CD4-positive, alpha-beta memory T cell (primary cell): ENCODE measurements around the gene LST1. TPM values are rescaled to one million over a fixed set of nuclear protein-coding genes. Genes with fewer than 3 reads are reported as not detected.
A peak's percentile ranks its signal among the peaks of the same experiment; 100 is the strongest.
"Not testable (repeated sequence)": the region's sequence is repeated elsewhere in the genome, so short reads cannot be mapped to it uniquely, and the experiment has no call there.

Experiments
- CTCF ChIA-PET: fragments of 350-600 bp; sonication (Branson Sonifier 250); formaldehyde crosslinking; loops from one replicate; lab custom pipeline; 2021; ENCODE audit warnings: inconsistent platforms; ENCODE audit not compliant: partially characterized antibody; lab: Charles Lee
- POLR2A ChIA-PET: fragments of 350-600 bp; sonication (Branson Sonifier 250); formaldehyde crosslinking; loops from one replicate; lab custom pipeline; 2021; ENCODE audit not compliant: partially characterized antibody; lab: Charles Lee
- DNase-seq, 5 donors: peaks; one replicate each; pipeline versions ENCODE4 v3.0.0 to v3.0.0-alpha.2; 2020 to 2022; ENCODE audit warnings: mixed read lengths in 1 of 5
- H3K27ac ChIP-seq: one replicate; pipeline ENCODE4 v1.7.0; 2013; ENCODE audit warnings: low read depth, low read length
- H3K27me3 ChIP-seq: 2 replicates; pipeline ENCODE4 v1.7.0; 2013; ENCODE audit warnings: mild to moderate bottlenecking, low read length, moderate library complexity; ENCODE audit not compliant: insufficient read depth
- H3K36me3 ChIP-seq: 2 replicates; pipeline ENCODE4 v1.7.0; 2013; ENCODE audit warnings: mild to moderate bottlenecking, low read length, moderate library complexity; ENCODE audit not compliant: insufficient read depth
- H3K4me1 ChIP-seq: 2 replicates; pipeline ENCODE4 v1.7.0; 2013; ENCODE audit warnings: mild to moderate bottlenecking, low read length, moderate library complexity; ENCODE audit not compliant: insufficient read depth
- H3K4me3 ChIP-seq, 2 donors: one replicate each; pipeline ENCODE4 v1.7.0; 2013; ENCODE audit warnings: low read length in 2 of 2, mild to moderate bottlenecking in 1 of 2
- H3K9me3 ChIP-seq, 2 donors: one replicate each; pipeline ENCODE4 v1.7.0; 2013; ENCODE audit warnings: low read length in 2 of 2, control low read depth in 1 of 2; ENCODE audit not compliant: control insufficient read depth in 1 of 2
- H3K27ac Mint-ChIP-seq, 7 donors: one replicate each; pipeline ENCODE4 v1.8.0; 2020 to 2021; ENCODE audit warnings: mixed read lengths in 7 of 7, mild to moderate bottlenecking in 6 of 7, inconsistent platforms in 3 of 7, moderate library complexity in 3 of 7
- H3K27me3 Mint-ChIP-seq, 2 donors: one replicate each; pipeline ENCODE4 v1.8.0; 2020 to 2021; ENCODE audit warnings: mixed read lengths in 2 of 2
- H3K36me3 Mint-ChIP-seq, 2 donors: one replicate each; pipeline ENCODE4 v1.8.0; 2020 to 2021; ENCODE audit warnings: mixed read lengths in 2 of 2, inconsistent platforms in 1 of 2, mild to moderate bottlenecking in 1 of 2
- H3K4me1 Mint-ChIP-seq, 4 donors: one replicate each; pipeline ENCODE4 v1.8.0; 2020 to 2021; ENCODE audit warnings: mixed read lengths in 4 of 4, mild to moderate bottlenecking in 1 of 4
- H3K4me3 Mint-ChIP-seq, 8 donors: one replicate each; pipeline ENCODE4 v1.8.0; 2020 to 2021; ENCODE audit warnings: mixed read lengths in 8 of 8, mild to moderate bottlenecking in 7 of 8, moderate library complexity in 6 of 8, inconsistent platforms in 3 of 8
- H3K9me3 Mint-ChIP-seq, 8 donors: one replicate each; pipeline ENCODE4 v1.8.0; 2020 to 2021; ENCODE audit warnings: mixed read lengths in 8 of 8, mild to moderate bottlenecking in 5 of 8, inconsistent platforms in 3 of 8, moderate library complexity in 1 of 8
- intact Hi-C: fragments of 100-400 bp; cut with micrococcal nuclease; formaldehyde crosslinking; loops from one replicate; pipeline ENCODE4 v1.15.1; 2023
- polyA plus RNA-seq, 2 donors: library from polyadenylated mRNA; unstranded; fragments of 300-500 nt; fragmentation: Illumina TruSeq; gene quantifications; one replicate each; pipeline ENCODE4 v1.2.3, GENCODE V29; 2021
- total RNA-seq, 2 experiments: library from RNA; stranded (reverse); gene quantifications; one replicate each; pipeline ENCODE4 v1.2.3, GENCODE V29; 2021

The LST1 gene
- total and polyA plus RNA-seq, 4 experiments from 2014 or later = 13.6 to 34.8 (median 25.3) TPM

DNA sequence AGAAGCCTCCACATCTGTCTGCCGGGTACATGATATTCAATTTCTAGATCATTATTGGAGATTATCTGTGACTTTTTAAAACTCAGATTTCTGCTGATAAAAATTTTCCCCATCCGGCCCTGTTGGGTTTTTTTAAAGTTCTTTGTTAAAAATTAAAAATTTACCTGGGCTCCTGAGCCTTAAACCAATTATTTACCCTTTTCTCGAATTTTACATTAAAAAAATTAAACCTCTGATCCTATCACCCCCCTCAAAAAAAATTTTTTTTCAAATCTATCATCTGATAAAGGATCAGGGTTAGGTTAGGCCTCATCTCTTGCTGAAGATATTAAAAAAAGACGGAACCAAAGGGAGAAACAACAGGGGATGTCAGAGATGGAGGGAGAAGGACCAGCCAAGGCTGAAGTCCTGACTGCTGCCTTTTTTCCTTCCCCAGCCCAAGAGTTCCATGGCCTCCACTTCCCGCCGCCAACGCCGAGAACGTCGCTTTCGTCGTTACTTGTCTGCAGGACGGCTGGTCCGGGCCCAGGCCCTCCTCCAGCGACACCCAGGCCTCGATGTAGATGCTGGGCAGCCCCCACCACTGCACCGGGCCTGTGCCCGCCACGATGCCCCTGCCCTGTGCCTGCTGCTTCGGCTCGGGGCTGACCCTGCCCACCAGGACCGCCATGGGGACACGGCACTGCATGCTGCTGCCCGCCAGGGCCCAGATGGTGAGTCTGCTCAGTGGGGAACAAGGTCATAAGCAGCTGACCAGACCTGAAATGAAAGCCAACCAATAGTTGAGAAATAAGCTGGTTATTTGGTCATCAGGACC lies 38.1 kb upstream of the LST1 start:
- Histone ChIP-seq H3K4me3 (peak overlapping the region; percentile 55 to 79), H3K4me1 (peaks cover 38% of the 10 kb centered on the region), H3K36me3 (peaks cover 4% of the 10 kb centered on the region), H3K9me3 (no peaks in the 10 kb centered on the region), H3K27ac (peak overlapping the region; percentile 85), H3K27me3 (no peaks in the 10 kb centered on the region)
- Mint-ChIP-seq H3K4me1 (peaks cover 19 to 41% (median 32%) of the 10 kb centered on the region in 4 donors), H3K27ac (peak overlapping the region; percentile 93 to 99 (median 97)), H3K27me3 (no peaks in the 10 kb centered on the region), H3K9me3 (no peaks in the 10 kb centered on the region), H3K4me3 (peak overlapping the region; percentile 85 to 93 (median 88)), H3K36me3 (peaks cover 0 to 9% of the 10 kb centered on the region in 2 donors)
- DNase-seq = no peak
- intact Hi-C loops = loop anchor here (1.0 to 5.0 kb wide), 8 partner anchors 32 to 409 kb away; partner anchors contain the start of genes ABHD16A, BAG6, GPANK1 and NELFE
- ChIA-PET POLR2A (interaction anchor here (0.7 to 52.5 kb wide), 11 partner anchors 8 to 117 kb away, joined by 3 to 3597 read pairs (median 3); partner anchors contain the start of genes GPANK1, LST1, LTA and LTB), CTCF (interaction anchor here (0.6 to 35.1 kb wide), 10 partner anchors 11 to 288 kb away, joined by 3 to 1152 read pairs (median 4); partner anchors contain the start of genes LST1, LTB, NCR3 and TNF)

DNA sequence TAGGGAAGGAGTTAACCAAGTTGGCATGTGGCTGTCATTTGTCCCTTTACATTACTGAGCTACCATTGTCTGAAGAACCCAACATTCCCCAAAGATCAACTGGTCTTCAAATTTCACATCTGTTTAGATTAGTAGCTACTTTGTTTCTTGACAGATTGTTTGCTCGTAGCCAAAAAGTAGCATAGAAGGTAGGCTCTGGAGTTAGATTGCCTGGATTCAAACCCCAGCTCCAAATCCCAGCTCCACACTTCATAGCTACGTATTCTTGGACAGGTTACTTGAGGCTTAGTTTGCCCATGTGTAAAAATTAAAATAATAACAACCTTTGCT lies 37.6 kb upstream of the LST1 start:
- H3K4me1 Mint-ChIP-seq = peaks cover 20 to 37% (median 28%) of the 10 kb centered on the region in 4 donors
- CTCF ChIA-PET = interaction anchor here (0.8 to 35.1 kb wide), 9 partner anchors 9 to 282 kb away, joined by 3 to 1152 read pairs (median 7); partner anchors contain the start of genes LST1, LTB, NCR3 and TNF

DNA sequence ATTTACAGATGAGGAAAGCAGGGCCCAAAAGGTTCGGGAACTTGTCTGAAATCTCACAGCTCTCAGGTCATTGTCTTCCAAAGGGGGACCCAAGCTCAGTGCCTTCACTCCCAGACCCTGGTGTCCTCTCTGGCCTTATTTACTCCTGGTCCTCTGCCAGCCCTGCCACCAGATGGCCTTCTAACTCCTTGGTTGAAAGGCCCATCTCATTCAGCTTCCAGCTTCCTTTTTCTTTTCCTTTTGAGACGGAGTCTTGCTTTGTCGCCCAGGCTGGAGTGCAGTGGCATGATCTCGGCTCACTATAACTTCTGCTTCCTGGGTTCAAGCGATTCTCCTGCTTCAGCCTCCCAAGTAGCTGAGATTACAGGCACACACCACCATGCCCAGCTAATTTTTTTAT lies 34.7 kb upstream of the LST1 start:
- not testable (repeated sequence) for H3K27me3 Mint-ChIP-seq, H3K27me3 ChIP-seq, H3K9me3 ChIP-seq, H3K4me3 ChIP-seq, H3K9me3 Mint-ChIP-seq, H3K36me3 ChIP-seq, H3K36me3 Mint-ChIP-seq, H3K27ac ChIP-seq
- Mint-ChIP-seq H3K27ac (peak overlapping the region in 6 of 7 donors; percentile 79 to 92 (median 83)), H3K4me1 (peaks cover 21 to 48% (median 33%) of the 10 kb centered on the region in 4 donors), H3K4me3 (peak overlapping the region in 4 of 8 donors; percentile 16 to 46 (median 32))
- POLR2A ChIA-PET = interaction anchor here (1.1 to 52.5 kb wide), 6 partner anchors 8 to 101 kb away, joined by 4 to 3597 read pairs (median 15); partner anchors contain the start of genes BAG6, DDX39B, LST1 and LTA
- peak; percentile 68 to 72 (median 69) for DNase-seq
- H3K4me1 ChIP-seq = peaks cover 38% of the 10 kb centered on the region
- intact Hi-C loops = loop anchor here (1.0 kb wide), 2 partner anchors 30 to 47 kb away; no protein-coding TSS in a partner anchor
- CTCF ChIA-PET = interaction anchor here (0.5 to 35.1 kb wide), 24 partner anchors 9 to 311 kb away, joined by 3 to 1152 read pairs (median 6); partner anchors contain the start of genes APOM, DDX39B, HSPA1B and LST1

More for the DNA sequence above, 37.6 kb upstream of the LST1 start:
- Mint-ChIP-seq H3K36me3 (peaks cover 0 to 9% of the 10 kb centered on the region in 2 donors), H3K27me3 (no peaks in the 10 kb centered on the region), H3K4me3 (peak overlapping the region in 1 of 8 donors; percentile 22), H3K27ac (peak overlapping the region; percentile 70 to 99 (median 93)), H3K9me3 (no peaks in the 10 kb centered on the region)
- POLR2A ChIA-PET = interaction anchor here (0.8 to 52.5 kb wide), 6 partner anchors 9 to 117 kb away, joined by 3 to 3597 read pairs (median 5); partner anchors contain the start of genes GPANK1, LST1, LTA and LTB
- peaks cover 4% of the 10 kb centered on the region for H3K36me3 ChIP-seq
- no peaks in the 10 kb centered on the region for H3K9me3 ChIP-seq
- H3K4me3 ChIP-seq = no peak overlapping the region
- DNase-seq = no peak
- intact Hi-C loops = loop anchor here (5.0 kb wide), 1 partner anchor 409 kb away; the partner anchor contains the start of genes NELFE and SKIC2
- H3K27ac ChIP-seq = peak overlapping the region; percentile 85
- H3K27me3 ChIP-seq = no peaks in the 10 kb centered on the region
- peaks cover 35% of the 10 kb centered on the region for H3K4me1 ChIP-seq

DNA sequence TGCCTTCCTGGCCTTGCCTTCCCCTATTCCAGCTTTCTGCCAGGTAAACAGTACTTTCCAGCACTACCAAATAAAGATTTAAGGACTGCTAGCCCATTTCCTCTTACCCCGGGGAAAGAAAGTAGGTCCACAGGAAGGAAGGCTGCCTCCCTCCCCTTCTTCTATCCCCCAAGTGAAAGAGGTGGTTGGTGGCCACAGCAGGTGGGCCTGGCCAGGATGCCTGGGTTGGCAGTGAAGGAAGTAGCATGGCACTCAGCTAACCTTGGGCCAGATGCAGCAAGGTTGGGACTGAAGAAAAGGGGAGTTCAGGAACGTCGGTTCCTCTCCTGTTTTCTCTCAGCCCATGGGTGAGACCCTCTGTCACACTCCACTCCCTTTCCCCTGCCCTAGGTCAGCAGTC lies 29.8 kb upstream of the LST1 start:
- no peaks in the 10 kb centered on the region for H3K9me3 Mint-ChIP-seq
- Histone ChIP-seq H3K27me3 (no peaks in the 10 kb centered on the region), H3K9me3 (no peaks in the 10 kb centered on the region), H3K36me3 (no peaks in the 10 kb centered on the region), H3K4me3 (no peak overlapping the region), H3K4me1 (peaks cover 55% of the 10 kb centered on the region), H3K27ac (no peak overlapping the region)
- POLR2A ChIA-PET = interaction anchor here (0.9 to 52.5 kb wide), 2 partner anchors 9 to 26 kb away, joined by 3 to 3597 read pairs; partner anchors contain the start of genes LST1, LTA, LTB and NCR3
- intact Hi-C loops = no loop called here
- CTCF ChIA-PET = interaction anchor here (1.1 to 35.1 kb wide), 4 partner anchors 10 to 42 kb away, joined by 3 to 1152 read pairs (median 299); partner anchors contain the start of genes ATP6V1G2, LST1, LTB and NCR3
- peak overlapping the region; percentile 28 to 94 (median 66) for H3K27ac Mint-ChIP-seq
- peaks cover 4 to 16% of the 10 kb centered on the region in 2 donors for H3K36me3 Mint-ChIP-seq
- no peak for DNase-seq
- H3K4me3 Mint-ChIP-seq = peak overlapping the region in 6 of 8 donors; percentile 9 to 30 (median 17)
- H3K4me1 Mint-ChIP-seq = peaks cover 37 to 62% (median 51%) of the 10 kb centered on the region in 4 donors
- H3K27me3 Mint-ChIP-seq = no peaks in the 10 kb centered on the region

DNA sequence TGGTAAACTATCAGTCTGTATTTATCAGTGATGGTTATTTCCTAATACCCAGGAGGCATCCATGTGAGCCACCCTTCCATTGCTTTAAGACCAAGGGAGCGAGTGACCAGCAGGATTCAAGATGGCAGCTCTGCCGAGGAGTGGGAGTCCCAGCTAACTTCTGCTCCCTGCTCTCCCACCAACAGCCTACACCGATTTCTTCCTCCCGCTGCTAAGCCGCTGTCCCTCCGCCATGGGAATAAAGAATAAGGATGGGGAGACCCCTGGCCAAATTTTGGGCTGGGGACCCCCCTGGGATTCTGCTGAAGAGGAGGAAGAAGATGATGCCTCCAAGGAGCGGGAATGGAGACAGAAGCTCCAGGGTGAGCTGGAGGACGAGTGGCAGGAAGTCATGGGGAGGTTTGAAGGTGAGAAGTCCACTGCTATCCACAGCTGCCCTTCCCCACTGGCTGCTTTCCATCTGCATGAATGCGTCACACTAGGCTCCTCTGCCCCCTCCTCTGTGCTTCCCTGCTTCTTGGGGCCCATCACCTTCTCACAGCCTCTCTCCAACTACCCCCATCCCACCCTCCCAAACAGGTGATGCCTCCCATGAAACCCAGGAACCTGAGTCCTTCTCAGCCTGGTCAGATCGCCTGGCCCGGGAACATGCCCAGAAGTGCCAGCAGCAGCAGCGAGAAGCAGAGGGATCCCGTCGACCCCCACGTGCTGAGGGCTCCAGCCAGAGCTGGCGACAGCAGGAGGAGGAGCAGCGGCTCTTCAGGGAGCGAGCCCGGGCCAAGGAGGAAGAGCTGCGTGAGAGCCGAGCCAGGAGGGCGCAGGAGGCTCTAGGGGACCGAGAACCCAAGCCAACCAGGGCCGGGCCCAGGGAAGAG lies 28.4 kb upstream of the LST1 start:
- POLR2A ChIA-PET = interaction anchor here (0.6 to 52.5 kb wide), 8 partner anchors 9 to 628 kb away, joined by 3 to 3597 read pairs (median 6); partner anchors contain the start of genes BAG6, DDX39B, LST1 and LTA

DNA sequence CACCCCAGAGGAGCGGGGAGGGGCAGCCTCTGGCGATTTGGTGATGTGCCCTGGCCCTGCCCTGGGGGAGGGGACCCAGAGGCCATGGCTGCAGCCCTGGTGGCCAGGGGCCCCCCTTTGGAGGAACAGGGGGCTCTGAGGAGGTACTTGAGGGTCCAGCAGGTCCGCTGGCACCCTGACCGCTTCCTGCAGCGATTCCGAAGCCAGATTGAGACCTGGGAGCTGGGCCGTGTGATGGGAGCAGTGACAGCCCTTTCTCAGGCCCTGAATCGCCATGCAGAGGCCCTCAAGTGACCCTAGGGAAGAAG lies 27.8 kb upstream of the LST1 start:
- H3K27ac ChIP-seq = peak overlapping the region; percentile 58
- ChIA-PET POLR2A (interaction anchor here (0.8 to 52.5 kb wide), 9 partner anchors 8 to 94 kb away, joined by 3 to 3597 read pairs (median 4); partner anchors contain the start of genes BAG6, DDX39B, LST1 and LTA), CTCF (interaction anchor here (1.5 to 35.1 kb wide), 5 partner anchors 10 to 40 kb away, joined by 4 to 1152 read pairs (median 10); partner anchors contain the start of genes LST1, LTB, NCR3 and NFKBIL1)
- no peak for DNase-seq
- no peaks in the 10 kb centered on the region for H3K9me3 ChIP-seq
- Mint-ChIP-seq H3K4me3 (peak overlapping the region; percentile 76 to 90 (median 84)), H3K27me3 (no peaks in the 10 kb centered on the region), H3K27ac (peak overlapping the region in 6 of 7 donors; percentile 91 to 98 (median 95)), H3K9me3 (no peaks in the 10 kb centered on the region), H3K36me3 (peaks cover 14 to 19% of the 10 kb centered on the region in 2 donors), H3K4me1 (peaks cover 46 to 71% (median 60%) of the 10 kb centered on the region in 4 donors)
- H3K4me3 ChIP-seq = peak overlapping the region; percentile 1 to 53
- H3K4me1 ChIP-seq = peaks cover 73% of the 10 kb centered on the region
- H3K27me3 ChIP-seq = no peaks in the 10 kb centered on the region
- intact Hi-C loops = no loop called here
- H3K36me3 ChIP-seq = no peaks in the 10 kb centered on the region

More for the DNA sequence above, 28.4 kb upstream of the LST1 start:
- DNase-seq = no peak
- Histone ChIP-seq H3K9me3 (no peaks in the 10 kb centered on the region), H3K27ac (peak overlapping the region; percentile 58), H3K36me3 (no peaks in the 10 kb centered on the region), H3K4me3 (no peak overlapping the region), H3K4me1 (peaks cover 68% of the 10 kb centered on the region), H3K27me3 (no peaks in the 10 kb centered on the region)
- Mint-ChIP-seq H3K4me1 (peaks cover 42 to 66% (median 56%) of the 10 kb centered on the region in 4 donors), H3K4me3 (peak overlapping the region in 4 of 8 donors; percentile 6 to 66 (median 36)), H3K9me3 (no peaks in the 10 kb centered on the region), H3K27ac (peak overlapping the region; percentile 22 to 94 (median 70)), H3K36me3 (peaks cover 10 to 19% of the 10 kb centered on the region in 2 donors), H3K27me3 (no peaks in the 10 kb centered on the region)
- CTCF ChIA-PET = interaction anchor here (1.7 to 35.1 kb wide), 3 partner anchors 10 to 41 kb away, joined by 4 to 1152 read pairs (median 595); partner anchors contain the start of genes LST1, LTB, NCR3 and TNF
- intact Hi-C loops = no loop called here
